Fibroblast of the aortic adventitia (primary cell): ENCODE results near the gene TRIM42. TPM values are rescaled to one million over a fixed set of nuclear protein-coding genes. Genes with fewer than 3 reads are reported as not detected.

Experiments used
- DNase-seq: peaks from one replicate; pipeline ENCODE4 v3.0.0-alpha.2; 2010; ENCODE audit warnings: low read depth
- H3K4me3 ChIP-seq: 2 replicates; pipeline ENCODE4 v1.5.1; 2011; ENCODE audit warnings: low read depth, mild to moderate bottlenecking, control low read depth, low read length, moderate library complexity
- total RNA-seq: library from RNA; depleted of rRNA; stranded (reverse); fragments of >200 nt; gene quantifications from 2 replicates; pipeline ENCODE4 v1.2.3, GENCODE V29; 2012; ENCODE audit warnings: low replicate concordance
- TF ChIP-seq, protein P1 (sequence below): IDR thresholded peaks from 2 replicates; pipeline ENCODE4 v1.5.1; 2011; ENCODE audit warnings: mild to moderate bottlenecking, low read length, control low read depth, inconsistent platforms; ENCODE audit not compliant: insufficient read depth

The TRIM42 gene
- total RNA-seq, 1 donor = not detected

DNA sequence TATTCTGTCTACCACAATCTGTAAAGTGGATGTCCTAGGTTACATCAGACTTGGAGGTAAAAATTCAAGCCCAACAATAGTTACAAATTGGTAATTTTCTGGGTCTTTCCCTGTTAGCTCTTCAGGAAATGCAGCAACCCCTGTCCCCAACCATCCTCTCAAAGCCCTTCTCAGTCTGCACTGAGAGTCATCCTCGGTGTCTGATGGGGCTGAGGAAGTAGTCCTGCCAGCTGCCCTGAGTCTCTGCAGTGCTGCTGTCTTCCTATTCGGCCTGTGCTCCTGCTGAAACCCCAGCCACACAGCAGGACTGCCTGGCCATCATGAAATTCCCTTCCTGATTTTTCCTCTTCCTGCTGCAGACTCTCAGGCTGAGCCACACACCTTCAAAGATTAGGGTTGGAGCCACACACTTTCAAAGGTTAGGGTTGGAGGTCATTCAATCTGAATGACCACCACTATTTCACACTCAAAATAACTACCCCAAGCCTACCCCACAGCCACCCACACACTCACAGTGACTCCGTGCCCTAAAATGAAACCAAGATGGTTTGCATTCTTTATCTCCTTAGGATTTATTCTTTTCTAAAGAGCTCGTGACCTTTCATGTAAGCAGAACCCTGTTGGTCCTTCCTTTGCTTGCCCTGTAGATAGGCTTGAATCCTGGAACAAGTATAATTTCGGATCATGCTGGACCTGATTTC lies 17.6 kb downstream of the TRIM42 start:
- TF ChIP-seq, protein P1, sequence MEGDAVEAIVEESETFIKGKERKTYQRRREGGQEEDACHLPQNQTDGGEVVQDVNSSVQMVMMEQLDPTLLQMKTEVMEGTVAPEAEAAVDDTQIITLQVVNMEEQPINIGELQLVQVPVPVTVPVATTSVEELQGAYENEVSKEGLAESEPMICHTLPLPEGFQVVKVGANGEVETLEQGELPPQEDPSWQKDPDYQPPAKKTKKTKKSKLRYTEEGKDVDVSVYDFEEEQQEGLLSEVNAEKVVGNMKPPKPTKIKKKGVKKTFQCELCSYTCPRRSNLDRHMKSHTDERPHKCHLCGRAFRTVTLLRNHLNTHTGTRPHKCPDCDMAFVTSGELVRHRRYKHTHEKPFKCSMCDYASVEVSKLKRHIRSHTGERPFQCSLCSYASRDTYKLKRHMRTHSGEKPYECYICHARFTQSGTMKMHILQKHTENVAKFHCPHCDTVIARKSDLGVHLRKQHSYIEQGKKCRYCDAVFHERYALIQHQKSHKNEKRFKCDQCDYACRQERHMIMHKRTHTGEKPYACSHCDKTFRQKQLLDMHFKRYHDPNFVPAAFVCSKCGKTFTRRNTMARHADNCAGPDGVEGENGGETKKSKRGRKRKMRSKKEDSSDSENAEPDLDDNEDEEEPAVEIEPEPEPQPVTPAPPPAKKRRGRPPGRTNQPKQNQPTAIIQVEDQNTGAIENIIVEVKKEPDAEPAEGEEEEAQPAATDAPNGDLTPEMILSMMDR = no peak
- no peak overlapping the region for H3K4me3 ChIP-seq
- no peak for DNase-seq

DNA sequence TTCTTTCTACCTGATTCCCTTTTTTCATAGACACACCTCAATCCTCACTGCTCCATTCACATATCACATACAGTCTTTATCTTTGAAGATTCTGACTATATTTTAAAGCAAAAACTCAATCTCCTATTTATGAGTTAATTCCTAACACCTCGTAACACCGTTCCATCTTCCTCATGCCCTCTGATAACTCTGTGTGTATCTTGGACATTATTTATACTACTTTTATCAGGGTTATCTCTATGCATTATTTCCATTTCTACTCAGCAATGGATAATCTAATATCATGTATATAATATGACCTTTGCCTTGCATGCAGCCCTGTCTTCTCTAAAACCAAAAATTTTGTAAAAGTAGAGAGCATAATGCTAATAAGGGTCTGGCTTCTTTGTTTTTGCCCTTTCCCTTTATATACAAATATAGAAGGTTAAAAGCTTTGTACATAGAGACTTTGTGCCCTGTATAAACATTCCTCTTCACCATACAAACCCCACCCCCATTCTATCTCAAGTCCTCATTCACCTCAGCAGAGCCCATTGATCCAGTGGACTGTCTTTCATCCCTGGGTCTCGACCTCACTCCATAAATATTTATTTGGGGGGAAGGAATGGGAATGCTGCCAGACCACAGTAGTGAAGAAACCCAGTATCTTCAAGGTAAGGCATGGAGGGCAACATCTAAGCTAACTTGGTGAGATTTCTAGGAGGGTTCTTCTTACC lies 21.8 kb downstream of the TRIM42 start:
- no peak overlapping the region for H3K4me3 ChIP-seq
- no peak for DNase-seq
- TF ChIP-seq, protein P1 = no peak

GRCh38 chr3:140702281-140702680 lies 24.4 kb downstream of the TRIM42 start:
- H3K4me3 ChIP-seq = no peak overlapping the region
- TF ChIP-seq, protein P1 = no peak
- DNase-seq = no peak

DNA sequence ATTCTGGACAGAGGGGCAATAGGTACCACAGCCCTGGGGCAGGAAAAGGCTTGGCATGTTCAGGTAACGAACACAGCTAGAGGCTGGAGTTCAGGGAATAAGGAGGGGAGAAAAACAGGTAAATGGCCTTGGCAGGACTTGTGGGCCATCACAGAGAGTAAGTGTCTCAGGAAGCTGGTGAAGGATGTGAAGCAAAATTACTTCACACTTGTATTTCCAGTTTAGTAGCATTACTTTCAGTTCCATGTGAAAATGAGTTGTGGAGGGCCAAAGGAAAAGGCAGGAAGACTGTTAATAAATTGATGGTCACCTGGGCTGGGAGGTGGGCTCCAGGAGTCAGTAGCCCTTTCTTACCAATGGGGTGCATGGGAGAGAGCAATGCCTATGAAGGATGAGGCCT lies 25.6 kb downstream of the TRIM42 start:
- no peak for DNase-seq
- H3K4me3 ChIP-seq = no peak overlapping the region
- TF ChIP-seq, protein P1 = no peak

DNA sequence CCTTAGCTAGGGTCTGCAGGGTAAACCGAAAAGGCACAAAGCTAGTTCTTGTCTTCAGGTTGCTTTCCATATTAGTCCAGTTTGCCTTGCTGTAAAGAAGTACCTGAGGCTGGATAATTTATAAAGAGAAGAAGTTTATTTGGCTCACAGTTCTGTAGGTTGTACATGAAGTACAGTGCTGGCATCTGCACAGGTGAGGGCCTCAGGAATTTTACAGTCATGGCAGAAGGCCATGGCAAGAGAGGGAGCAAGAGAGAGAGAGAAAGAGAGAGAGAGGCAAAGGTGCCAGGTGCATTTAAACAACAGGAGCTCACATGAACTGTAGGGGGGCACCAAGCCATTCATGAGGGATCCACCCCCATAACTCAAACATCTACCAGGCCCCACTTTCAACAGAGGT lies 26.9 kb downstream of the TRIM42 start:
- DNase-seq = no peak
- TF ChIP-seq, protein P1 = no peak
- H3K4me3 ChIP-seq = no peak overlapping the region

GRCh38 chr3:140705954-140706353 lies 28.1 kb downstream of the TRIM42 start:
- no peak for DNase-seq
- TF ChIP-seq, protein P1 = no peak
- H3K4me3 ChIP-seq = no peak overlapping the region
